ENCODE measurements around the gene FBXW4.

DNA sequence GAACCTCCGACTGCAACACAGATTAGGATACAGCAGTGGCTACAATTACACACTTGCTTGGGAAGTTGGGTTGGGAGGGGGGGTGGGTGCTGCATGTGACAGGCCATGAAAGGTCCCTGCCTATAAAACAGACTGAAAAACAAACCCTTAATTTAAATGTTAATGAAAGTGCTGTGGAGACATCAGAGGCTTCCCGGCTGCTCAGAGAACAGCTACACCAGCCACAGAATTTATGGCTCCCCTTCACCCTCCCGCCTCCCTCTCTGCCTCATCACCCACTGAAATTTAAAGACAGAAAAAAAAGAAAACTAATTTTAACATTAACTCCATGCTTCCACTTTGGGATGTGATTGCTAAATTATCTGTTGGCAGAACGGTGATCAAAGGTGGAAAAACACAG, 34.7 kb downstream of the FBXW4 start:
- TF ChIP-seq CTCF (IDR thresholded peaks at IDR 0.05) (no peak), ZFX (IDR thresholded peaks at IDR 0.05; ENCODE audit: borderline replicate concordance) (no peak)

All from 22Rv1 (cell line).